Stimulated activated naive CD8-positive, alpha-beta T cell treated with anti-CD3 and anti-CD28 coated beads, Interleukin-15, Interleukin-2, amounts not matched to agents 100 U/mL and 50 U/mL, for 24 hours (primary cell): ENCODE data around the gene DCAF4L1.
A peak's percentile ranks its signal among the peaks of the same experiment; 100 is the strongest.

Experiments used
- ATAC-seq: fragments of 150-1000 bp; cut with Tn5 transposase; one replicate; pipeline ENCODE4 v1.10.0; 2021
- DNase-seq: peaks from one replicate; pipeline ENCODE4 v3.0.0; 2021

DCAF4L1 gene

GRCh38 chr4:41981456-41981855 lies at the start of gene DCAF4L1:
TSS of gene DCAF4L1 (plus strand) at chr4:41981756. CDS start at chr4:41981793, 37 bp downstream.
- DNase-seq (no peak), ATAC-seq (no peak)

GRCh38 chr4:41932988-41933387 lies 48.6 kb upstream of the DCAF4L1 start:
- no peak for DNase-seq
- ATAC-seq, result no peak

GRCh38 chr4:41933997-41934503 lies 47.5 kb upstream of the DCAF4L1 start:
- ATAC-seq (no peak), DNase-seq (no peak)

- no peak for DNase-seq
- ATAC-seq, result no peak
These were observed 47.0 kb upstream of the DCAF4L1 start for GRCh38 chr4:41934514-41934900.

GRCh38 chr4:41934901-41935651 lies 46.5 kb upstream of the DCAF4L1 start, which contains the start of gene TMEM33:
TSS of gene TMEM33 (plus strand) at chr4:41935429. CDS start at chr4:41935485, 56 bp downstream.
- DNase-seq (peak; percentile 79), ATAC-seq (peak; percentile 87)

GRCh38 chr4:41935652-41936021 lies 45.9 kb upstream of the DCAF4L1 start:
- DNase-seq (peak; percentile 39), ATAC-seq (peak; percentile 55)

- DNase-seq (no peak), ATAC-seq (no peak)
These were observed 42.4 kb upstream of the DCAF4L1 start for GRCh38 chr4:41939016-41939626.

GRCh38 chr4:41940834-41941233 lies 40.7 kb upstream of the DCAF4L1 start:
- DNase-seq (no peak), ATAC-seq (no peak)

- DNase-seq, result no peak
- no peak for ATAC-seq
These were observed 38.0 kb upstream of the DCAF4L1 start for GRCh38 chr4:41943506-41943905.

GRCh38 chr4:41944089-41944488 lies 37.5 kb upstream of the DCAF4L1 start:
- ATAC-seq (no peak), DNase-seq (no peak)

GRCh38 chr4:41949531-41949930 lies 32.0 kb upstream of the DCAF4L1 start:
- ATAC-seq (no peak), DNase-seq (no peak)

GRCh38 chr4:41957634-41958033 lies 23.9 kb upstream of the DCAF4L1 start:
- DNase-seq, result no peak

GRCh38 chr4:41963105-41963504 lies 18.5 kb upstream of the DCAF4L1 start:
- ATAC-seq, result no peak
- DNase-seq, result no peak

More at GRCh38 chr4:41957634-41958033, 23.9 kb upstream of the DCAF4L1 start:
- no peak for ATAC-seq

GRCh38 chr4:41964401-41964800 lies 17.2 kb upstream of the DCAF4L1 start:
- ATAC-seq (no peak), DNase-seq (no peak)

- DNase-seq (no peak), ATAC-seq (no peak)
These were observed 14.2 kb upstream of the DCAF4L1 start for GRCh38 chr4:41967392-41967791.

- no peak for DNase-seq
- no peak for ATAC-seq
These were observed 11.9 kb upstream of the DCAF4L1 start for GRCh38 chr4:41969671-41970070.

- ATAC-seq (peak; percentile 59), DNase-seq (no peak)
These were observed 6.2 kb upstream of the DCAF4L1 start for GRCh38 chr4:41975341-41975740.

- DNase-seq (no peak), ATAC-seq (no peak)
These were observed 4.6 kb upstream of the DCAF4L1 start for GRCh38 chr4:41976775-41977516.

- ATAC-seq (no peak), DNase-seq (no peak)
These were observed 3.8 kb upstream of the DCAF4L1 start for GRCh38 chr4:41977709-41978108.

GRCh38 chr4:41982716-41983115 lies 1.2 kb downstream of the DCAF4L1 start:
- ATAC-seq (no peak), DNase-seq (no peak)

- ATAC-seq, result no peak
- DNase-seq, result no peak
These were observed 3.6 kb downstream of the DCAF4L1 start for GRCh38 chr4:41985151-41985550.

- DNase-seq, result no peak
These were observed 8.4 kb downstream of the DCAF4L1 start for GRCh38 chr4:41989994-41990364.

More at GRCh38 chr4:41989994-41990364, 8.4 kb downstream of the DCAF4L1 start:
- no peak for ATAC-seq
